Measurements from ENCODE around the gene ELOB.

The ELOB gene

GRCh38 chr16:2761886-2762583 is 15.0 kb downstream of the ELOB start:
- no peak for TF ChIP-seq CTCF (IDR thresholded peaks at IDR 0.05)

- TF ChIP-seq CTCF (IDR thresholded peaks at IDR 0.05) = no peak
These were observed 15.6 kb downstream of the ELOB start for GRCh38 chr16:2761472-2761871.

GRCh38 chr16:2757344-2757743 is 19.7 kb downstream of the ELOB start:
- TF ChIP-seq CTCF (IDR thresholded peaks at IDR 0.05) = no peak

- TF ChIP-seq CTCF (IDR thresholded peaks at IDR 0.05) = no peak
These were observed 20.6 kb downstream of the ELOB start for GRCh38 chr16:2756288-2757015.

- no peak for TF ChIP-seq CTCF (IDR thresholded peaks at IDR 0.05)
These were observed 21.9 kb downstream of the ELOB start for GRCh38 chr16:2755158-2755557.

- TF ChIP-seq CTCF (IDR thresholded peaks at IDR 0.05) = no peak
These were observed 23.4 kb downstream of the ELOB start for GRCh38 chr16:2753733-2754020.

- TF ChIP-seq CTCF (IDR thresholded peaks at IDR 0.05) = no peak
These were observed 24.0 kb downstream of the ELOB start for GRCh38 chr16:2752850-2753732.
